ENCODE measurements around the gene SMARCA5.

DNA sequence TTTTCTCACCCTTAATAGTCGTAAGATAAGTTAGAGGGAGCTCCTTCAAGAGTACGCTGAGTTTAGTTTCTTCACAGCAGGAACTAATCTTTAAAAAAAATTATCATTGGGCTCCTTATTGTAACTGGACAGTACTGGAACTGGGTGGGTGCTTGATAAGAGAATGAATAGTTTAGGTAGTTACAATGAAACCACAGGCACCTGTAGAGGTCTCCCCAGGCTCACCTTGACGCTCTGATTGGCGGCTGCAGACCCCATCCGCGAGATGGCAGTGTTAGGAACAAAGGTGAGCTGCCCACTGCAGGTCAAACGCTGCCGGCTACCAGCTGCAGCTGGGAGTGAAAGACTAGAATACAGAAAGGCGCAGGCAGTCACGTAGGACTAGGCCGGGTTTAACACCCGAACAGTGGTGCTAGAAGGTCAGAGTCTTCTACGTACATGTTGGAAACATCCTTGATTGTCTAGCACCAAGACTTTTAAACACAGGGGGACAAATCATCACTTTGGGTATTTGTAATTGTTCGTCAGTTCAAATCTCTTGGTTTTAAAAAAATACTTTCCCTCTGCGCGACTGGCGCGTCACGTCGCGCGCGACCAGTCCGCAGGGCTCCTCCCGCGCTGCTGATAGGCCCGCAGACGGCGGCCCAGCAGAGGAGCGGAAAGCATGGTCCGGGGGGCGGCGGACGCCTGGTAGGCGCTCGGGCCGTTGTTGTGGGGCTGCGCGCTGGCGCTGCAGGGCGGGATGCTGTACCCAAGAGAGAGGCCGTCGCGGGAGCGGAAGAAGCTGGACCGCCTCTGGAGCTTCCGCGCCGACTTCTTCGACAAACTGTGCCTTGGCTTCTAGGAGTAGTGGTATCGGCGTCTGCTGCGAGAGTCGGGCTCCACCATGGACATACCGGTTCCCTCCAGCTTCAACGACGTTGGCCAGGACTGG, 45.6 kb downstream of the SMARCA5 start:
- no peak for TF ChIP-seq EZH2 (IDR thresholded peaks at IDR 0.05; ENCODE audit: borderline replicate concordance, low read depth, low read length, poor library complexity, severe bottlenecking)
- TF ChIP-seq, protein P1, sequence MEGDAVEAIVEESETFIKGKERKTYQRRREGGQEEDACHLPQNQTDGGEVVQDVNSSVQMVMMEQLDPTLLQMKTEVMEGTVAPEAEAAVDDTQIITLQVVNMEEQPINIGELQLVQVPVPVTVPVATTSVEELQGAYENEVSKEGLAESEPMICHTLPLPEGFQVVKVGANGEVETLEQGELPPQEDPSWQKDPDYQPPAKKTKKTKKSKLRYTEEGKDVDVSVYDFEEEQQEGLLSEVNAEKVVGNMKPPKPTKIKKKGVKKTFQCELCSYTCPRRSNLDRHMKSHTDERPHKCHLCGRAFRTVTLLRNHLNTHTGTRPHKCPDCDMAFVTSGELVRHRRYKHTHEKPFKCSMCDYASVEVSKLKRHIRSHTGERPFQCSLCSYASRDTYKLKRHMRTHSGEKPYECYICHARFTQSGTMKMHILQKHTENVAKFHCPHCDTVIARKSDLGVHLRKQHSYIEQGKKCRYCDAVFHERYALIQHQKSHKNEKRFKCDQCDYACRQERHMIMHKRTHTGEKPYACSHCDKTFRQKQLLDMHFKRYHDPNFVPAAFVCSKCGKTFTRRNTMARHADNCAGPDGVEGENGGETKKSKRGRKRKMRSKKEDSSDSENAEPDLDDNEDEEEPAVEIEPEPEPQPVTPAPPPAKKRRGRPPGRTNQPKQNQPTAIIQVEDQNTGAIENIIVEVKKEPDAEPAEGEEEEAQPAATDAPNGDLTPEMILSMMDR (conservative IDR thresholded peaks at IDR 0.05; ENCODE audit: low read depth, low read length) = peak; percentile 35; the same call in 1 of the 2 replicates

All from A673 (cell line).